Prostate gland (tissue), 2 donors: Measurements from ENCODE around the gene MAP3K20. TPM values are rescaled to one million over a fixed set of nuclear protein-coding genes. Genes with fewer than 3 reads are reported as not detected.
A peak's percentile ranks its signal among the peaks of the same experiment; 100 is the strongest.

Experiments used
- DNase-seq: peaks from one replicate; pipeline ENCODE4 v3.0.0-alpha.2; 2019; ENCODE audit warnings: low spot score
- H3K27ac ChIP-seq, 2 donors: fragments of 200-600 bp; sonication (generic); 2 replicates each; pipeline ENCODE4 v1.5.1; 2017 to 2019
- H3K27me3 ChIP-seq: fragments of 200-600 bp; sonication (generic); replicated peaks from 2 replicates; pipeline ENCODE4 v1.5.1; 2019; ENCODE audit not compliant: insufficient read depth
- H3K36me3 ChIP-seq, 2 donors: fragments of 200-600 bp; sonication (generic); 1 replicate in 1 of 2; 2 replicates in 1 of 2; pipeline versions ENCODE4 v1.5.1 to v1.8.1; 2017 to 2019
- H3K4me1 ChIP-seq: fragments of 200-600 bp; sonication (generic); replicated peaks from 2 replicates; pipeline ENCODE4 v1.5.1; 2019
- H3K4me3 ChIP-seq, 2 donors: fragments of 200-600 bp; sonication (generic); 2 replicates each; pipeline ENCODE4 v1.5.1; 2017 to 2019
- H3K9me3 ChIP-seq: fragments of 200-600 bp; sonication (generic); 2 replicates; pipeline ENCODE4 v1.5.1; 2017
- CTCF ChIP-seq, 4 experiments: fragments of 200-600 bp in 2 of 4; fragments of 450-650 bp in 2 of 4; sonication (generic) in 2 of 4; IDR thresholded peaks; 1 replicate in 3 of 4; 2 replicates in 1 of 4; pipeline ENCODE4 v1.5.1; 2016 to 2019; ENCODE audit warnings: antibody characterized with exemption in 4 of 4, mild to moderate bottlenecking in 2 of 4, moderate library complexity in 2 of 4
- POLR2A ChIP-seq: fragments of 450-650 bp; IDR thresholded peaks from one replicate; pipeline ENCODE4 v1.6.1; 2016; ENCODE audit warnings: antibody characterized with exemption, mild to moderate bottlenecking
- POLR2AphosphoS5 ChIP-seq: sonication (generic); formaldehyde crosslinking; IDR thresholded peaks from one replicate; pipeline ENCODE4 v1.6.1; 2017; ENCODE audit warnings: antibody characterized with exemption
- WGBS: methylation state at CpG from one replicate; pipeline ENCODE4 v1.1.5; 2018; 5-methylcytosine and 5-hydroxymethylcytosine counted together
- intact Hi-C: fragments of 100-400 bp; cut with DNase I; formaldehyde crosslinking; loops from one replicate; pipeline ENCODE4 v1.14.2; 2022
- total RNA-seq, 2 donors: library from RNA; depleted of rRNA; stranded (reverse); fragments of >200 nt; gene quantifications; one replicate each; pipeline ENCODE4 v1.1.0, GENCODE V29; 2016

Gene MAP3K20
- total RNA-seq, 2 donors from 2014 or later = 28.9 to 48.8 TPM

GRCh38 chr2:173048897-173049661 lies 26.6 kb upstream of the MAP3K20 start:
- WGBS = 7% methylated on average over 4 of the region's 4 CpGs
- Histone ChIP-seq H3K9me3 (no peaks in the 10 kb centered on the region), H3K4me1 (no peaks in the 10 kb centered on the region), H3K4me3 (no peak overlapping the region), H3K27me3 (no peaks in the 10 kb centered on the region), H3K27ac (peak overlapping the region; percentile 36 to 60), H3K36me3 (no peaks in the 10 kb centered on the region)
- peak; percentile 82 for TF ChIP-seq POLR2AphosphoS5
- TF ChIP-seq POLR2A = no peak
- peak; percentile 83 for DNase-seq
- intact Hi-C loops = no loop called here

GRCh38 chr2:173049831-173050230 lies 25.8 kb upstream of the MAP3K20 start:
- H3K36me3 ChIP-seq = no peaks in the 10 kb centered on the region
- TF ChIP-seq CTCF (IDR thresholded peaks at IDR 0.05) (no peak), POLR2AphosphoS5 (no peak), POLR2A (no peak)
- 18% methylated on average over 3 of the region's 3 CpGs for WGBS
- peak overlapping the region; percentile 36 to 60 for H3K27ac ChIP-seq
- intact Hi-C loops = no loop called here
- H3K9me3 ChIP-seq = no peaks in the 10 kb centered on the region
- no peaks in the 10 kb centered on the region for H3K4me1 ChIP-seq
- no peak for DNase-seq
- H3K4me3 ChIP-seq = no peak overlapping the region
- no peaks in the 10 kb centered on the region for H3K27me3 ChIP-seq

- no peaks in the 10 kb centered on the region for H3K4me1 ChIP-seq
- WGBS = 75% methylated on average over 4 of the region's 4 CpGs
- H3K36me3 ChIP-seq = no peaks in the 10 kb centered on the region
- DNase-seq = no peak
- H3K4me3 ChIP-seq = no peak overlapping the region
- no peak for TF ChIP-seq POLR2A
- TF ChIP-seq POLR2AphosphoS5 = no peak
- no peak for TF ChIP-seq CTCF (IDR thresholded peaks at IDR 0.05)
- intact Hi-C loops = no loop called here
- no peaks in the 10 kb centered on the region for H3K27me3 ChIP-seq
- no peaks in the 10 kb centered on the region for H3K9me3 ChIP-seq
- H3K27ac ChIP-seq = no peak overlapping the region
Measured at GRCh38 chr2:173050684-173051083, 25.0 kb upstream of the MAP3K20 start.

GRCh38 chr2:173051463-173052215 lies 24.0 kb upstream of the MAP3K20 start:
- no peak overlapping the region for H3K4me3 ChIP-seq
- H3K27ac ChIP-seq = no peak overlapping the region
- no peaks in the 10 kb centered on the region for H3K4me1 ChIP-seq
- H3K9me3 ChIP-seq = no peaks in the 10 kb centered on the region
- TF ChIP-seq POLR2AphosphoS5 = no peak
- no peak for TF ChIP-seq CTCF (IDR thresholded peaks at IDR 0.05)
- no peak for TF ChIP-seq POLR2A
- intact Hi-C loops = no loop called here
- H3K36me3 ChIP-seq = no peaks in the 10 kb centered on the region
- no peak for DNase-seq
- 60% methylated on average over 7 of the region's 7 CpGs for WGBS
- H3K27me3 ChIP-seq = no peaks in the 10 kb centered on the region

- Histone ChIP-seq H3K36me3 (no peaks in the 10 kb centered on the region), H3K4me1 (no peaks in the 10 kb centered on the region), H3K27ac (no peak overlapping the region), H3K4me3 (no peak overlapping the region), H3K27me3 (no peaks in the 10 kb centered on the region), H3K9me3 (no peaks in the 10 kb centered on the region)
- WGBS = 84% methylated on average over 3 of the region's 3 CpGs
- no peak for DNase-seq
- intact Hi-C loops = no loop called here
- no peak for TF ChIP-seq POLR2AphosphoS5
Measured at GRCh38 chr2:173053043-173053699, 22.5 kb upstream of the MAP3K20 start.
